GM18951 (cell line): ENCODE results near the gene SYT1.

Experiments
- POLR2A ChIP-seq: IDR thresholded peaks from 4 replicates; pipeline ENCODE4 v1.6.1; 2011; ENCODE audit warnings: mild to moderate bottlenecking; ENCODE audit not compliant: insufficient read length, insufficient read depth; ENCODE audit errors: extremely low read depth
- in situ Hi-C: fragments of 300-500 bp; cut with MboI; formaldehyde crosslinking; loops from one replicate; pipeline ENCODE4 v1.12.0; 2022; ENCODE audit warnings: low sequenced_read_pairs, mixed read lengths, inconsistent platforms; ENCODE audit not compliant: unreplicated experiment

Gene SYT1

GRCh38 chr12:79302162-79302814 is 437.7 kb downstream of the SYT1 start:
- in situ Hi-C loops, result no loop called here
- no peak for TF ChIP-seq POLR2A

GRCh38 chr12:79307340-79307739 is 442.8 kb downstream of the SYT1 start:
- in situ Hi-C loops, result no loop called here

GRCh38 chr12:79309039-79309438 is 444.5 kb downstream of the SYT1 start:
- TF ChIP-seq POLR2A, result no peak
- in situ Hi-C loops, result no loop called here

More at GRCh38 chr12:79307340-79307739, 442.8 kb downstream of the SYT1 start:
- no peak for TF ChIP-seq POLR2A

- in situ Hi-C loops, result no loop called here
- no peak for TF ChIP-seq POLR2A
These were observed 452.7 kb downstream of the SYT1 start for GRCh38 chr12:79317179-79317847.

GRCh38 chr12:79322905-79323304 is 458.3 kb downstream of the SYT1 start:
- in situ Hi-C loops, result no loop called here
- TF ChIP-seq POLR2A, result no peak

- TF ChIP-seq POLR2A, result no peak
- in situ Hi-C loops, result no loop called here
These were observed 460.0 kb downstream of the SYT1 start for GRCh38 chr12:79324571-79324970.

- TF ChIP-seq POLR2A, result no peak
- in situ Hi-C loops, result no loop called here
These were observed 461.6 kb downstream of the SYT1 start for GRCh38 chr12:79326222-79326621.

- TF ChIP-seq POLR2A, result no peak
- in situ Hi-C loops, result no loop called here
These were observed 462.1 kb downstream of the SYT1 start for GRCh38 chr12:79326663-79327062.

- in situ Hi-C loops, result no loop called here
- TF ChIP-seq POLR2A, result no peak
These were observed 462.9 kb downstream of the SYT1 start for GRCh38 chr12:79327465-79327864.

GRCh38 chr12:79329933-79330332 is 465.4 kb downstream of the SYT1 start:
- in situ Hi-C loops, result no loop called here
- no peak for TF ChIP-seq POLR2A

- in situ Hi-C loops, result no loop called here
- no peak for TF ChIP-seq POLR2A
These were observed 467.3 kb downstream of the SYT1 start for GRCh38 chr12:79331870-79332269.

- TF ChIP-seq POLR2A, result no peak
- in situ Hi-C loops, result no loop called here
These were observed 468.6 kb downstream of the SYT1 start for GRCh38 chr12:79333144-79333543.

- no peak for TF ChIP-seq POLR2A
- in situ Hi-C loops, result no loop called here
These were observed 473.2 kb downstream of the SYT1 start for GRCh38 chr12:79337662-79338290.

- in situ Hi-C loops, result no loop called here
- TF ChIP-seq POLR2A, result no peak
These were observed 480.6 kb downstream of the SYT1 start for GRCh38 chr12:79344855-79345847.
